Astrocyte (in vitro differentiated cells and primary cell): ENCODE results near the gene ANKRD11. TPM values are rescaled to one million over a fixed set of nuclear protein-coding genes. Genes with fewer than 3 reads are reported as not detected.

Experiments used
- DNase-seq: peaks from one replicate; pipeline ENCODE4 v3.0.0-alpha.2; 2010; ENCODE audit warnings: low read depth
- FAIRE-seq: peaks from 2 replicates; lab custom pipeline; 2011; peaks lifted over from hg19 to GRCh38; lab: Jason Lieb, UNC
- H2AFZ ChIP-seq: 2 replicates; pipeline ENCODE4 v1.6.0; 2012; ENCODE audit warnings: low read depth, low read length, inconsistent platforms
- H3K27ac ChIP-seq: 2 replicates; pipeline ENCODE4 v1.5.1; 2011; ENCODE audit warnings: low read depth, low read length, inconsistent platforms
- H3K27me3 ChIP-seq: 2 replicates; pipeline ENCODE4 v1.6.0; 2011; ENCODE audit warnings: low read length, inconsistent platforms; ENCODE audit not compliant: insufficient read depth
- H3K36me3 ChIP-seq: 2 replicates; pipeline ENCODE4 v1.5.1; 2011; ENCODE audit warnings: low read length, inconsistent platforms; ENCODE audit not compliant: insufficient read depth
- H3K4me1 ChIP-seq: 2 replicates; pipeline ENCODE4 v1.5.1; 2011; ENCODE audit warnings: low read length, inconsistent platforms; ENCODE audit not compliant: insufficient read depth
- H3K4me2 ChIP-seq: 2 replicates; pipeline ENCODE4 v1.6.0; 2012; ENCODE audit warnings: low read length, inconsistent platforms
- H3K4me3 ChIP-seq: 2 replicates; pipeline ENCODE4 v1.5.1; 2011; ENCODE audit warnings: low read depth, mild to moderate bottlenecking, low read length, inconsistent platforms; ENCODE audit not compliant: insufficient read depth
- H3K79me2 ChIP-seq: 2 replicates; pipeline ENCODE4 v1.6.0; 2012; ENCODE audit warnings: mild to moderate bottlenecking, low read length, inconsistent platforms; ENCODE audit not compliant: insufficient read depth
- H3K9ac ChIP-seq: 2 replicates; pipeline ENCODE4 v1.6.0; 2012; ENCODE audit warnings: mild to moderate bottlenecking, low read length, inconsistent platforms
- H3K9me3 ChIP-seq: 2 replicates; pipeline ENCODE4 v1.5.1; 2012; ENCODE audit warnings: low read depth, mild to moderate bottlenecking, low read length, inconsistent platforms; ENCODE audit not compliant: insufficient read depth
- H4K20me1 ChIP-seq: 2 replicates; pipeline ENCODE4 v1.6.0; 2012; ENCODE audit warnings: low read length, inconsistent platforms; ENCODE audit not compliant: insufficient read depth
- H3K27ac Mint-ChIP-seq: one replicate; pipeline ENCODE4 v1.8.0; 2021; ENCODE audit warnings: mild to moderate bottlenecking, mixed read lengths; ENCODE audit not compliant: unreplicated experiment
- H3K27me3 Mint-ChIP-seq: one replicate; pipeline ENCODE4 v1.8.0; 2021; ENCODE audit warnings: low read depth, mixed read lengths; ENCODE audit not compliant: unreplicated experiment
- H3K36me3 Mint-ChIP-seq: one replicate; pipeline ENCODE4 v1.8.0; 2021; ENCODE audit warnings: low read depth, mixed read lengths; ENCODE audit not compliant: unreplicated experiment
- H3K4me1 Mint-ChIP-seq: one replicate; pipeline ENCODE4 v1.8.0; 2021; ENCODE audit warnings: low read depth, mixed read lengths; ENCODE audit not compliant: unreplicated experiment
- H3K4me3 Mint-ChIP-seq: one replicate; pipeline ENCODE4 v1.8.0; 2021; ENCODE audit warnings: mild to moderate bottlenecking, moderate library complexity, mixed read lengths; ENCODE audit not compliant: unreplicated experiment
- H3K9me3 Mint-ChIP-seq: one replicate; pipeline ENCODE4 v1.8.0; 2021; ENCODE audit warnings: mild to moderate bottlenecking, mixed read lengths; ENCODE audit not compliant: unreplicated experiment
- CTCF ChIP-seq: IDR thresholded peaks from 2 replicates; pipeline ENCODE4 v1.5.1; 2011; ENCODE audit warnings: low read depth, mild to moderate bottlenecking, inconsistent platforms, low read length, moderate library complexity; ENCODE audit not compliant: insufficient read depth
- EZH2 ChIP-seq: IDR thresholded peaks from 2 replicates; pipeline ENCODE4 v1.6.1; 2012; ENCODE audit warnings: mild to moderate bottlenecking, low read length, inconsistent platforms; ENCODE audit not compliant: insufficient read depth
- total RNA-seq: library from RNA; stranded (reverse); gene quantifications from 2 replicates; pipeline ENCODE4 v1.2.1, GENCODE V29; 2021

The ANKRD11 gene
- total RNA-seq, 1 donor from 2014 or later = 213 TPM

DNA sequence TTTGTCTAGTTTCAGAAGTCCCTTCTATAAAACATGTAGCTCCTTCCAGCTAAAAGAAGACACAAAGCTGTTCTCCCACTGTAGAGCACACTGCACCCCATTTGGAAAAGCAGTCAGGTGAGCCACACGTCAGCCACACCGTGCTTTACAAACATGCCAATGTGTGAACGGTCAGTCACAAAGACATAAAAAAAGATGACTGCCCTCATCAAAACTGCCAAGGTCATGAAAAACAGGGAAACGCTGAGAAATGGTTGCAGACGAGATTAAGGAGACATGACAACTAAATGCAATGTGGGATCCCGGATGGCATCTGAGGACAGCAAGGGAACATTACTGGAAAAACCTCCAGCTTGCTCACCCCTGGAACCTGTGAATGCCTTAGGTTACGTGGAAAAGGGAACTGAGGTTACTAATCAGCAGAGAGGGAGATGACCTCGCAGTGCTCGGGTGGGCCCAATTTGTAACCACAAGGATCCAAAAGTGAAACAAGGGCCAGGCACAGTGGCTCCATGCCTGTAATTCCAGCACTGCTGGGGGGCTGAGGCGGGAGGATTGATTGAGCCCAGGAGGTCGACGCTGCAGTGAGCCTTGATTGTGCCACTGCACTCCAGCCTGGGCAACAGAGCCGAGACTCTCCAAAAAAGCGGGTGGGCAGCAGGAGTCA, 8.1 kb downstream of the ANKRD11 start:
- no peak for TF ChIP-seq CTCF
- TF ChIP-seq EZH2 = no peak
- FAIRE-seq (no peak), DNase-seq (no peak)
- peaks cover 36% of the 10 kb centered on the region for H3K4me1 ChIP-seq
- Mint-ChIP-seq H3K27me3 (no peaks in the 10 kb centered on the region), H3K4me3 (peak overlapping the region; percentile 43), H3K36me3 (peaks cover 19% of the 10 kb centered on the region), H3K27ac (peak overlapping the region; percentile 77), H3K4me1 (peaks cover 77% of the 10 kb centered on the region), H3K9me3 (no peaks in the 10 kb centered on the region)
- H3K36me3 ChIP-seq = no peaks in the 10 kb centered on the region
- H2AFZ ChIP-seq = no peak overlapping the region
- peaks cover 100% of the 10 kb centered on the region for H3K79me2 ChIP-seq
- H3K27me3 ChIP-seq = no peaks in the 10 kb centered on the region
- H3K9me3 ChIP-seq = no peaks in the 10 kb centered on the region
- H3K4me2 ChIP-seq = peak overlapping the region; percentile 45
- no peak overlapping the region for H3K4me3 ChIP-seq
- H3K9ac ChIP-seq = peak overlapping the region; percentile 5
- H4K20me1 ChIP-seq = peaks cover 96% of the 10 kb centered on the region
- no peak overlapping the region for H3K27ac ChIP-seq

DNA sequence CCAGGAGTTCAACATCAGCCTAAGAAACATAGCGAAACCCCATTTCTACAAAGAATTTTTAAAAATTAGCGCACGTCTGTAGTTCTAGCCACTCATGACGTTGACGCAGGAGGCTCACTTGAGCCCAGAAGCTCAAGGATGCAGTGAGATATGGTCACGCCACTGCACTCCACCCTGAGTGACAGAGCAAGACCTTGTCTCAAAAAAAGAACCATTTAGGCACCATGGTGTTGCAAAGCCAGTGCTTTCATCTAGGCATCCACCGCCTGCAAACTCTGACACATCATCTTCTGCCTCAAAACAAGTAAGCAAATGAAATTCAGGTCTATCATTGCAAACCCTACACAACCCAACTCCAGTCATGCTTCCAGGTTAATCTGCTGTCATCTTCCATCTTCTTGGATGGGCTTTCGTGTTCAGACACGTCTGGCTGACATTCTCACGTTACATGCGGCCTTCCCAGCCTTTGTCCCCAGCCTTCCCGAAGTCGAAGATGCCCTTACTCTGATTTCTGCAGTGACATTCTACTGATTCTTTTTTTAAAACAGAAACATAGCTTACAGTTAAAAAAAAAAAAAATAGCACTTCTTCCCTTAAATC, 8.9 kb downstream of the ANKRD11 start:
- Histone ChIP-seq H3K9me3 (no peaks in the 10 kb centered on the region), H3K4me1 (peaks cover 34% of the 10 kb centered on the region), H3K27ac (no peak overlapping the region), H3K79me2 (peaks cover 100% of the 10 kb centered on the region), H3K4me3 (no peak overlapping the region), H3K4me2 (no peak overlapping the region), H4K20me1 (peaks cover 96% of the 10 kb centered on the region), H2AFZ (no peak overlapping the region), H3K27me3 (no peaks in the 10 kb centered on the region), H3K36me3 (no peaks in the 10 kb centered on the region), H3K9ac (no peak overlapping the region)
- H3K4me1 Mint-ChIP-seq = peaks cover 78% of the 10 kb centered on the region
- H3K9me3 Mint-ChIP-seq = no peaks in the 10 kb centered on the region
- H3K36me3 Mint-ChIP-seq = peaks cover 18% of the 10 kb centered on the region
- no peaks in the 10 kb centered on the region for H3K27me3 Mint-ChIP-seq
- TF ChIP-seq EZH2 (no peak), CTCF (no peak)
- peak overlapping the region; percentile 77 for H3K27ac Mint-ChIP-seq
- no peak for FAIRE-seq
- H3K4me3 Mint-ChIP-seq = peak overlapping the region; percentile 58
- no peak for DNase-seq
